Caco-2 (cell line): ENCODE results near the gene FBXL16. TPM values are rescaled to one million over a fixed set of nuclear protein-coding genes. Genes with fewer than 3 reads are reported as not detected.

Source experiments
- BruUV-seq: library from RNA; stranded (reverse); fragments of 400-500 nt; replicated peaks from 2 replicates; lab custom pipeline; 2021; lab: Mats Ljungman, UMichigan
- CTCF ChIA-PET: fragments of 300-600 bp; sonication (Branson Sonifier 250); formaldehyde crosslinking; loops from one replicate; lab custom pipeline; 2022; ENCODE audit warnings: antibody characterized with exemption; lab: Charles Lee
- POLR2A ChIA-PET: fragments of 300-600 bp; sonication (Branson Sonifier 250); formaldehyde crosslinking; loops from one replicate; lab custom pipeline; 2022; ENCODE audit warnings: antibody characterized with exemption; lab: Charles Lee
- DNase-seq, 2 experiments: peaks; one replicate each; pipeline versions ENCODE4 v3.0.0 to v3.0.0-alpha.2; 2020 to 2022
- H3K27me3 ChIP-seq: replicated peaks from 2 replicates; pipeline ENCODE4 v1.6.0; 2011; ENCODE audit warnings: low read length; ENCODE audit not compliant: control insufficient read depth, insufficient read depth
- H3K36me3 ChIP-seq: 2 replicates; pipeline ENCODE4 v1.5.1; 2011; ENCODE audit warnings: low read length; ENCODE audit not compliant: control insufficient read depth, insufficient read depth
- H3K4me1 ChIP-seq: fragments of 250-450 bp; sonication (Bioruptor Pico); 2 replicates; pipeline ENCODE4 v1.5.1; 2020; ENCODE audit warnings: mild to moderate bottlenecking
- H3K4me3 ChIP-seq: 2 replicates; pipeline ENCODE4 v1.5.1; 2011; ENCODE audit warnings: low read depth, mild to moderate bottlenecking, control low read depth, low read length
- H3K9me3 ChIP-seq: fragments of 250-450 bp; sonication (Bioruptor Pico); 2 replicates; pipeline ENCODE4 v1.5.1; 2020; ENCODE audit warnings: mild to moderate bottlenecking, moderate library complexity
- H3K27ac Mint-ChIP-seq: one replicate; pipeline ENCODE4 v1.8.0; 2022; ENCODE audit warnings: mixed read lengths; ENCODE audit not compliant: unreplicated experiment
- H3K27me3 Mint-ChIP-seq: one replicate; pipeline ENCODE4 v1.8.0; 2022; ENCODE audit warnings: mixed read lengths; ENCODE audit not compliant: insufficient read depth, unreplicated experiment
- H3K36me3 Mint-ChIP-seq: one replicate; pipeline ENCODE4 v1.8.0; 2022; ENCODE audit warnings: mild to moderate bottlenecking, mixed read lengths; ENCODE audit not compliant: insufficient read depth, unreplicated experiment
- H3K4me1 Mint-ChIP-seq: one replicate; pipeline ENCODE4 v1.8.0; 2022; ENCODE audit warnings: low read depth, mixed read lengths; ENCODE audit not compliant: unreplicated experiment
- H3K4me3 Mint-ChIP-seq: one replicate; pipeline ENCODE4 v1.8.0; 2022; ENCODE audit warnings: mild to moderate bottlenecking, moderate library complexity, mixed read lengths; ENCODE audit not compliant: unreplicated experiment
- H3K9me3 Mint-ChIP-seq: one replicate; pipeline ENCODE4 v1.8.0; 2022; ENCODE audit warnings: mixed read lengths; ENCODE audit not compliant: unreplicated experiment
- CTCF ChIP-seq, 2 experiments: fragments of 200-600 bp in 1 of 2; IDR thresholded peaks; 1 replicate in 1 of 2; 2 replicates in 1 of 2; pipeline versions ENCODE4 v1.5.1 to v1.8.0; 2011 to 2022; ENCODE audit warnings: antibody characterized with exemption in 1 of 2, control low read depth in 1 of 2, inconsistent platforms in 1 of 2, low read depth in 1 of 2, low read length in 1 of 2, mild to moderate bottlenecking in 1 of 2, moderate library complexity in 1 of 2; ENCODE audit not compliant: insufficient read depth in 1 of 2, severe bottlenecking in 1 of 2, unreplicated experiment in 1 of 2
- intact Hi-C: fragments of 100-400 bp; cut with micrococcal nuclease; formaldehyde crosslinking; loops from one replicate; pipeline ENCODE4 v1.10.0; 2022; ENCODE audit not compliant: unreplicated experiment
- total RNA-seq: library from RNA; stranded (reverse); gene quantifications from 2 replicates; pipeline ENCODE4 v1.2.3, GENCODE V29; 2022

FBXL16 gene
- total RNA-seq, 1 experiment from 2014 or later: 10.5 TPM

- H3K27ac Mint-ChIP-seq: peak overlapping the region; percentile 84
- POLR2A ChIA-PET: no interaction called here
Measured at GRCh38 chr16:685967-686366, 19.6 kb downstream of the FBXL16 start.

GRCh38 chr16:684961-685696 is 20.5 kb downstream of the FBXL16 start:
- peak overlapping the region; percentile 87 for H3K4me3 Mint-ChIP-seq

More at GRCh38 chr16:685967-686366, 19.6 kb downstream of the FBXL16 start:
- Mint-ChIP-seq H3K9me3 (no peaks in the 10 kb centered on the region), H3K27me3 (no peaks in the 10 kb centered on the region), H3K4me3 (peak overlapping the region; percentile 87), H3K36me3 (peaks cover 58% of the 10 kb centered on the region), H3K4me1 (peaks cover 7% of the 10 kb centered on the region)
- no peaks in the 10 kb centered on the region for H3K27me3 ChIP-seq
- peaks cover 34% of the 10 kb centered on the region for H3K4me1 ChIP-seq
- peak; percentile 61 to 80 for TF ChIP-seq CTCF (IDR thresholded peaks at IDR 0.05; ENCODE audit: insufficient read depth in 1 of 2, low read depth in 1 of 2, low read length in 1 of 2, severe bottlenecking in 1 of 2, unreplicated experiment in 1 of 2)
- no peaks in the 10 kb centered on the region for H3K9me3 ChIP-seq
- H3K36me3 ChIP-seq: 0 out of 2 replicates have a peak, but pooled peaks cover 4% of the 10 kb centered on the region
- CTCF ChIA-PET: interaction anchor here (0.7 kb wide), 1 partner anchor 13 kb away, joined by 3 read pairs; no protein-coding TSS in a partner anchor
- intact Hi-C loops: no loop called here
- BruUV-seq: no TSS peak
- DNase-seq: peak; percentile 70 to 83
- H3K4me3 ChIP-seq: peak overlapping the region; percentile 86

More at GRCh38 chr16:684961-685696, 20.5 kb downstream of the FBXL16 start:
- intact Hi-C loops: no loop called here
- Histone ChIP-seq H3K36me3 (0 out of 2 replicates have a peak, but pooled peaks cover 4% of the 10 kb centered on the region), H3K27me3 (no peaks in the 10 kb centered on the region), H3K9me3 (no peaks in the 10 kb centered on the region), H3K4me1 (peaks cover 30% of the 10 kb centered on the region), H3K4me3 (peak overlapping the region; percentile 86)
- Mint-ChIP-seq H3K4me1 (peaks cover 3% of the 10 kb centered on the region), H3K9me3 (no peaks in the 10 kb centered on the region), H3K27me3 (no peaks in the 10 kb centered on the region), H3K36me3 (peaks cover 60% of the 10 kb centered on the region), H3K27ac (peak overlapping the region; percentile 84)
- TF ChIP-seq CTCF (IDR thresholded peaks at IDR 0.05; ENCODE audit: insufficient read depth in 1 of 2, low read depth in 1 of 2, low read length in 1 of 2, severe bottlenecking in 1 of 2, unreplicated experiment in 1 of 2): no peak
- POLR2A ChIA-PET: interaction anchor here (1.1 kb wide), 1 partner anchor 35 kb away, joined by 4 read pairs; no protein-coding TSS in a partner anchor
- BruUV-seq: no TSS peak
- CTCF ChIA-PET: no interaction called here
- DNase-seq: peak; percentile 72 to 80
